ENCODE results near the gene GTF3C5.
"Not testable (repeated sequence)": the region's sequence is repeated elsewhere in the genome, so short reads cannot be mapped to it uniquely, and the experiment has no call there.

Gene GTF3C5, protein sequence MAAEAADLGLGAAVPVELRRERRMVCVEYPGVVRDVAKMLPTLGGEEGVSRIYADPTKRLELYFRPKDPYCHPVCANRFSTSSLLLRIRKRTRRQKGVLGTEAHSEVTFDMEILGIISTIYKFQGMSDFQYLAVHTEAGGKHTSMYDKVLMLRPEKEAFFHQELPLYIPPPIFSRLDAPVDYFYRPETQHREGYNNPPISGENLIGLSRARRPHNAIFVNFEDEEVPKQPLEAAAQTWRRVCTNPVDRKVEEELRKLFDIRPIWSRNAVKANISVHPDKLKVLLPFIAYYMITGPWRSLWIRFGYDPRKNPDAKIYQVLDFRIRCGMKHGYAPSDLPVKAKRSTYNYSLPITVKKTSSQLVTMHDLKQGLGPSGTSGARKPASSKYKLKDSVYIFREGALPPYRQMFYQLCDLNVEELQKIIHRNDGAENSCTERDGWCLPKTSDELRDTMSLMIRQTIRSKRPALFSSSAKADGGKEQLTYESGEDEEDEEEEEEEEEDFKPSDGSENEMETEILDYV

GRCh38 chr9:133030317-133031129, at the start of gene GTF3C5:
Gene GTF3C5 (plus strand): TSS chr9:133030997. CDS start chr9:133031012, 15 bp downstream.
- DNase-seq (ENCODE audit: low read depth in 2 of 2), result peak; percentile 87 to 89

- no peak for DNase-seq (ENCODE audit: low read depth in 2 of 2)
Observed at GRCh38 chr9:132982458-132982857, 48.3 kb upstream of the GTF3C5 start.

- no peak for DNase-seq (ENCODE audit: low read depth in 2 of 2)
Observed at GRCh38 chr9:132983491-132984201, 47.2 kb upstream of the GTF3C5 start.

GRCh38 chr9:132984202-132985070, 46.4 kb upstream of the GTF3C5 start:
- no peak for DNase-seq (ENCODE audit: low read depth in 2 of 2)

- DNase-seq (ENCODE audit: low read depth in 2 of 2), result no peak
Observed at GRCh38 chr9:132985071-132985350, 45.8 kb upstream of the GTF3C5 start.

DNA sequence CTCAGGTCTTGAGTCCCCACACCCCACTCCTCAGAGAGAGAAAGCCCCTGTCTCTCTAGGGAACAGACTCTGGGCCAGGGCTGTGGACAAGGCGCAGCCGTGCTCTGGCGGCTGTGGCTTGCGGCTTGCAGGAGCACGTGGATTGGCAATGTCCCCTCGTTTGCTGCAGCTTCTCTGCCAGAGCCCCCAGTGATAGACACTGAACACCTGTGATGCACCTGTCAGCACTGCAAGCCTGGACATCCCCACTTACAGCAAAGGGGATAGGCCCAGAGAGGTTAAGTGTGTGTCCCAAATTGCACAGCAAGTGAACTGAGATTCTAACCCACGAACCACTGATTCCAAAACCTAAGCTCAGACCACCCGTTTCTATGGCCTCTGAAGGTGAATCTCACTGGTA, 45.3 kb upstream of the GTF3C5 start:
- DNase-seq (ENCODE audit: low read depth in 2 of 2), result no peak

DNA sequence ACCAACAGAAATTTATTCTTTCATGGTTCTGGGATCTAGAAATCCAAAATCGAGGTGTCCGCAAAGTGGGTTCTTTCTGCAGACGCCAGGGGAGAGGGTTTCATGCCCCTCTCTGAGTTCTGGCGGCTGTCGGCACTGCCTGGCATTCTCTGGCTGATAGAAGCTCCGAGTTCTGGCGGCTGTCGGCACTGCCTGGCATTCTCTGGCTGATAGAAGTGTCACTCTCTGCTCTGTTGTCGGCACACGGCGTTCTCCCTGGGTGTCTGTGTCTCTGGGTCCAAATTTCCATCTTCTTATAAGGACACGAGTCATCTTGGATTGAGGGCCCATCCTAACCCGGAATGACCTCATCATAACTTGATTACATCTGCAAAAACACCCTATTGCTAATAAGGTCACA, 44.7 kb upstream of the GTF3C5 start:
- DNase-seq (ENCODE audit: low read depth in 2 of 2), result no peak

DNA sequence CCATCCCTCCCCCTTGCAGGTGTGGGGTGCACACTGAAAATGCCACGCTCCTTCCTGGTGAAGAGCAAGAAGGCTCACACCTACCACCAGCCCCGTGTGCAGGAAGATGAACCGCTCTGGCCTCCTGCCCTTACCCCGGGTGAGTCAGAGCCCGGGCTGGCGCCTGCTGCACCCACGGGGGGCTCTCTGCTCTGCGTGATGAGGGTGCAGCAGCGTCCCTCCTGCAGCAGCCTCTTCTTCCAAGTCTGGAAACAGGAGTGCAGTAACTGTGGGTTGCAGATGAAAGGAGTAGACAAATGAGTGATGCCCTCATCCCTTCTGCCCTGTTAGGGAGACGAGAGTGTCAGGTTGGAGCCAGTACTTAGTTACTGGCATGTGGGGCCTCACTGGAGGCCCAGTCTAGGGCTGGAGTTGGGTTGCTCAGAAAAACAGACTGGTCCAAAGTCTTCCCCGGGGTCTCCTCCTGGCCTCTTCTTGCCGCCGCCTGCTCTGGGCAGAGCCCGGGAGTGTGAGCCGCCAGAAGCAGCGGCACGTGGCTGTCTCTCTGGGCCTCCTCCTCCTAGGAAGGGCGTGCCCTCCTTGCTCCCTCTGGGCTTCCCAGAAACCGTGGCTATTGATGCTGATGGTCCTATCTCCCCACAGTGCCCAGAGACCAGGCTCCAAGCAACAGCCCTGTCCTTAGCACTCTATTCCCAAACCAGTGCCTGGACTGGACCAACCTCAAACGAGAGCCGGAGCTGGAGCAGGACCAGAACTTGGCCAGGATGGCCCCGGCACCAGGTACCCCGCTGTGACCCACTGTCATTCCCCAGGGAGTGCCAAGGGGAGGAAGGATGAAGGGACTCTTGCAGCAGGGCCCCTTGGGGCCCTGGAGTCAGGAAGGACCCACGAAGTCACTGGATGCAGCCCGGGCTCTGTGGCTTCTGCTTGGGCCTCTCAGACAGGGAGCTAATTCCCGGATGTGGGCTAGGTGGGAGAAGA, 43.9 kb upstream of the GTF3C5 start:
- no peak for DNase-seq (ENCODE audit: low read depth in 2 of 2)

- no peak for DNase-seq (ENCODE audit: low read depth in 2 of 2)
Observed at GRCh38 chr9:132988244-132989013, 42.4 kb upstream of the GTF3C5 start.

DNA sequence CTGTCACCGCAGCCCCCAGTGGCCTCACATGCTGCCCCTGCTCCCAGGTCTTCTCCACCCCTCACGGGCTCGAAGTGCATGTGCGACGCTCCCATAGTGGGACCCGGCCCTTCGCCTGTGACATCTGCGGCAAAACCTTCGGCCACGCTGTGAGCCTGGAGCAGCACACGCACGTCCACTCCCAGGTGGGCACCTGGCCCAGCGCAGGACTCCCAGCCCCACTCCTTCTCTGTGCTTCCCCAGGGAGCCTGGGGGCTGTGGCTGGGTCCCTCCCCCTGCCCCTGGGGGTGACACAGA, 41.8 kb upstream of the GTF3C5 start:
- no peak for DNase-seq (ENCODE audit: low read depth in 2 of 2)

DNA sequence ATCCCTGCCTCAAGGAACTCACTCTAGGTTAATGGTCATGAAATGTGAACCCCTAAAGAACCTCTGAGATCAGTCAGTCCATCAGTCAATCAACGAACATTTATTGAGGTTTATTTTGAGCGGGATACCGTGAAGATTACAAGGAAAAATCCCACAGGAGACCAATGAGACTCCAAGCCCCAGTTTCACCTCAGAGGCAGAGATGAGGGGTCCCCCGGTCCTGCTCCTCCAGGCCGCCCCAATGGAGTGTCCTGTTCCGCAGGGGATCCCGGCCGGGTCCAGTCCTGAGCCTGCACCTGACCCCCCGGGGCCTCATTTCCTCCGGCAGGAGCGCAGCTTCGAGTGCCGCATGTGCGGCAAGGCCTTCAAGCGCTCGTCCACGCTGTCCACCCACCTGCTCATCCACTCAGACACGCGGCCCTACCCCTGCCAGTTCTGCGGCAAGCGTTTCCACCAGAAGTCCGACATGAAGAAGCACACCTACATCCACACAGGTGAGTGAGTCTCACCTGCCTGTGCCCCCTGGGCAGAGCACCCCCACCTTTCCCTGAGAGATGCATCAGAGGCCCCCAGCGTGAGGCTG, 41.3 kb upstream of the GTF3C5 start:
- DNase-seq (ENCODE audit: low read depth in 2 of 2), result no peak

- DNase-seq (ENCODE audit: low read depth in 2 of 2), result not testable (repeated sequence)
Observed at GRCh38 chr9:132989998-132990557, 40.7 kb upstream of the GTF3C5 start.

GRCh38 chr9:132990781-132991180, 40.0 kb upstream of the GTF3C5 start:
- DNase-seq (ENCODE audit: low read depth in 2 of 2), result no peak

DNA sequence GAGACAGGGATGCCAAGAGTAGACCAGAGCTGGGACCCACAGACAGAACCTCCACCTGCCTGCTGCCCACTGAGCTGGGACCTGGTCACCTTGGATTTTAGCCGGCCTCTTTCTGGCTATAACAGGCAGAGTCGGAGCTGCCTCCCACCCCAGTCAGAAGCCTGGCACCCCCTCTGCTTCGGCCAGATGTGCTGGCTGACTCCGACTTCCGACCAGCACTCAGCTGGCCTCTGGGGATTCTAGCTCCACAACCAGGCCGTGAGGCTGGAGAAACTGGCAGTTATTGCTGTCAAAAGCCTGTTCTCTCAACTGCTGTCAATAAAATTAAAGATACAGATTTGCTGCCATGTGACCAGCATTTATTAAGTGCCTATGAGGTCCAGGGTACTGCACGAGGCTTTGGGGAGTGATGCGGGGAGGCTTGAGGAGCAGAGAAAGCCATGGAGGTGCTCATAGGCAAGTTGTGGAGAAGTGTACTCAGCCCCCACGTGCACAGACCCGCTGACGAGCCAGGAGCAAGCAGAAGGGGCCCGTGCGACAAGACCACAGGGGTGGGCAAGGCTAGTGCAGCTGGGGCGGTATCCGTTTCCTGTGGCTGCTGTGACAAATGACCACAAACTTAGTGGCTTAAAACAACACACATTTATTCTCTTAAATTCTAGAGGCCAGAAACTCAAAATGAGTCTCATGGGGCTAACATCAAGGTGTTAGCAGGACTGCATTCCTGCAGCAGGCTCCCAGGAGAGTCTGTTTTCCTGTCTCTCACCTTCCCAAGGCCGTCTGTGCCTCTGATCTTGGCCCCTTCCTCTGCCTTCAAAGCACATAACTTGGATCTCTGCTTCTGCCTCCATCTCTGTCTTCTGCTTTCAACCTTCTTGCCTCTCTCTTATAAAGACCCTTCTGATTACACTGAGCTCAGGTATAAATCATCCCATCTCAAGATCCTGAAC, 39.2 kb upstream of the GTF3C5 start:
- no peak for DNase-seq (ENCODE audit: low read depth in 2 of 2)

DNA sequence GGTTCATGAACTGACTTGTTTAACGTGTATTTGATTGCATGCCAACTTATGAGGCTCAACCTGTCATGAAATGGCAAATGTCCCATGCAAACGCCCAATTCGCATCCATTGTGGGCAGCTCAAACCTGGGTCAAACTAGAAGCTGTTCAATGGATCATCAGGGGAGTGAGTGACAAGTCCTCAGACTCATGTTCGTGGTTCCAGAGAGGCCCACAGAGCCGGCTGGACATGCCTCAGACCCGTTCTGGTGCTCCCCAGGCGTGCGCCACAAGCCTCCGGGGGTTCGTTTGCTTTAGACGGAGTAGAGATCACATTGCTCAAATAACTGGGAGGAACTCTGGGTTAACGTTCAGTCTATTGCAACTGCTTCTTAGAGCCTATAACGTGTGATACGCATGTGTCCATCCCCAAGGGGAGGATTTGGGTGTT, 37.3 kb upstream of the GTF3C5 start:
- no peak for DNase-seq (ENCODE audit: low read depth in 2 of 2)

DNA sequence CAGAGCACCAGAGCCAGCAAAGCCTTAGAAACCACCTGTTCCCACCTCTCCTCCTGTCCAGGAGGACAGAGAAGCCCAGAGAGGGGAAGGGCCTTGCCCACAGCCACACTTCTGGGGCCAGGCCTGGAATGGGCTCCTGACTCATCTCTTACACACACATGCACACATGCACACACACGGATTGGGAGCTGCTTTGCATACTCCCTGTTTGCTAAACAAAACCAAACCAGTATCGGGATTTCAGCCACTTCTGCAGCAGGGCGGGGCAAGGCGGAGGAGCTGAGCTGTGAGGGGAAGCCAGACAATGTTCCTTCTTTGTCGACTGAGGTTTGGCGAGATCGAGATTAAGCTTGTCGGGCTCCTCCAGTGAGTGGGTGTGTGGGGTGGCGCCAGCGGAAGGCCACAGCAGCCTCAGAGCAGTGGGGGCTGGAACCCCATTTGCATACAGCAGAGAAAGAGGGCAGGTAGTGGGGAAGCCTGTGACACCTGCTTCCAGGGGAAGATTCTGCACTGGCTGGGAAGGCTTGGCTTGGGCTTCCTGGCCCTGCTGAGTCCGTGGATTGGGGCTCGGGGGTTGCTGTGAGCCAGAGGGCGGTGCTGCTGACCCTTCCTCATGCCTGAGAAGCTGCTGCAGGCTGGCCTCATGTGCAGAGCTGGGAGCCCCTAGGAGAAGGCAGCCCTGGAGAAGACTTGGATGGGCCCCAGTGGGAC, 36.2 kb upstream of the GTF3C5 start:
- no peak for DNase-seq (ENCODE audit: low read depth in 2 of 2)

- DNase-seq (ENCODE audit: low read depth in 2 of 2), result no peak
Observed at GRCh38 chr9:132995121-132995420, 35.7 kb upstream of the GTF3C5 start.
